Naive thymus-derived CD8-positive, alpha-beta T cell (primary cell): Measurements from ENCODE around the gene RBPJL. TPM values are rescaled to one million over a fixed set of nuclear protein-coding genes. Genes with fewer than 3 reads are reported as not detected.

Experiments
- ATAC-seq, 2 donors: fragments of 150-1000 bp; cut with Tn5 transposase in 1 of 2; sonication (Bioruptor Pico), chemical (Tn5 transposase) in 1 of 2; 1 replicate in 1 of 2; 2 replicates in 1 of 2; pipeline ENCODE4 v1.10.0; 2021; ENCODE audit warnings: mild to moderate bottlenecking in 2 of 2, moderate library complexity in 2 of 2
- POLR2A ChIA-PET: fragments of 350-600 bp; sonication (Branson Sonifier 250); formaldehyde crosslinking; loops from one replicate; lab custom pipeline; 2021; ENCODE audit warnings: antibody characterized with exemption; lab: Charles Lee
- DNase-seq, 10 donors: peaks; one replicate each; pipeline versions ENCODE4 v3.0.0 to v3.0.0-alpha.2; 2020 to 2022
- H3K27ac Mint-ChIP-seq, 10 donors: one replicate each; pipeline ENCODE4 v1.8.0; 2020 to 2022; ENCODE audit warnings: mild to moderate bottlenecking in 10 of 10, mixed read lengths in 10 of 10, moderate library complexity in 4 of 10, inconsistent platforms in 1 of 10
- H3K27me3 Mint-ChIP-seq, 5 donors: one replicate each; pipeline ENCODE4 v1.8.0; 2021 to 2022; ENCODE audit warnings: mixed read lengths in 5 of 5
- H3K36me3 Mint-ChIP-seq, 3 donors: one replicate each; pipeline ENCODE4 v1.8.0; 2020 to 2022; ENCODE audit warnings: mixed read lengths in 3 of 3, mild to moderate bottlenecking in 2 of 3, inconsistent platforms in 1 of 3
- H3K4me1 Mint-ChIP-seq, 4 donors: one replicate each; pipeline ENCODE4 v1.8.0; 2021 to 2022; ENCODE audit warnings: mixed read lengths in 4 of 4
- H3K4me3 Mint-ChIP-seq, 10 donors: one replicate each; pipeline ENCODE4 v1.8.0; 2020 to 2022; ENCODE audit warnings: mild to moderate bottlenecking in 10 of 10, mixed read lengths in 10 of 10, moderate library complexity in 6 of 10, inconsistent platforms in 1 of 10
- H3K9me3 Mint-ChIP-seq, 9 donors: one replicate each; pipeline ENCODE4 v1.8.0; 2020 to 2022; ENCODE audit warnings: mixed read lengths in 9 of 9, mild to moderate bottlenecking in 3 of 9, inconsistent platforms in 1 of 9, moderate library complexity in 1 of 9
- polyA plus RNA-seq, 3 donors: library from polyadenylated mRNA; unstranded; fragments of 300-500 nt; fragmentation: Illumina TruSeq; gene quantifications; one replicate each; pipeline ENCODE4 v1.2.3, GENCODE V29; 2021
- total RNA-seq, 8 experiments: library from RNA in 2 of 8; stranded (reverse) in 2 of 8; gene quantifications; one replicate each; pipeline ENCODE4 v1.2.3 and lab custom pipeline; 2021 to 2026

The RBPJL gene
- total and polyA plus RNA-seq, 5 experiments from 2014 or later, result not detected

GRCh38 chr20:45297786-45298497 lies 8.7 kb upstream of the RBPJL start:
- H3K27ac Mint-ChIP-seq, result no peak overlapping the region
- no peak overlapping the region for H3K4me3 Mint-ChIP-seq
- no peak for ATAC-seq
- POLR2A ChIA-PET, result no interaction called here
- peaks cover 8 to 68% (median 38%) of the 10 kb centered on the region in 5 donors for H3K27me3 Mint-ChIP-seq
- H3K9me3 Mint-ChIP-seq, result no peaks in the 10 kb centered on the region
- no peak for DNase-seq
- H3K36me3 Mint-ChIP-seq, result no peaks in the 10 kb centered on the region
- H3K4me1 Mint-ChIP-seq, result peaks cover 0 to 6% (median 5%) of the 10 kb centered on the region in 4 donors

GRCh38 chr20:45299786-45300185 lies 6.9 kb upstream of the RBPJL start:
- no peak overlapping the region for H3K4me3 Mint-ChIP-seq
- no peaks in the 10 kb centered on the region for H3K4me1 Mint-ChIP-seq
- no peak for ATAC-seq
- POLR2A ChIA-PET, result no interaction called here
- no peaks in the 10 kb centered on the region for H3K9me3 Mint-ChIP-seq
- H3K27ac Mint-ChIP-seq, result no peak overlapping the region
- peaks cover 12 to 74% (median 42%) of the 10 kb centered on the region in 5 donors for H3K27me3 Mint-ChIP-seq
- H3K36me3 Mint-ChIP-seq, result no peaks in the 10 kb centered on the region
- DNase-seq, result no peak

GRCh38 chr20:45300961-45301360 lies 5.7 kb upstream of the RBPJL start:
- Mint-ChIP-seq H3K4me3 (no peak overlapping the region), H3K27me3 (peaks cover 13 to 83% (median 42%) of the 10 kb centered on the region in 5 donors), H3K9me3 (no peaks in the 10 kb centered on the region), H3K36me3 (no peaks in the 10 kb centered on the region), H3K4me1 (no peaks in the 10 kb centered on the region), H3K27ac (no peak overlapping the region)
- DNase-seq, result peak in 2 of 10 donors; percentile 8 to 33
- POLR2A ChIA-PET, result no interaction called here
- peak; percentile 68 to 79 for ATAC-seq

- no peaks in the 10 kb centered on the region for H3K36me3 Mint-ChIP-seq
- peaks cover 9 to 74% (median 41%) of the 10 kb centered on the region in 5 donors for H3K27me3 Mint-ChIP-seq
- ATAC-seq (no peak), DNase-seq (no peak)
- POLR2A ChIA-PET, result no interaction called here
- H3K4me1 Mint-ChIP-seq, result no peaks in the 10 kb centered on the region
- no peak overlapping the region for H3K4me3 Mint-ChIP-seq
- no peaks in the 10 kb centered on the region for H3K9me3 Mint-ChIP-seq
- H3K27ac Mint-ChIP-seq, result no peak overlapping the region
These were observed 4.8 kb upstream of the RBPJL start for GRCh38 chr20:45301824-45302271.

- H3K4me3 Mint-ChIP-seq, result no peak overlapping the region
- ATAC-seq, result no peak
These were observed 2.8 kb upstream of the RBPJL start for GRCh38 chr20:45303586-45304463.

GRCh38 chr20:45304464-45304999 lies 2.1 kb upstream of the RBPJL start:
- DNase-seq (no peak), ATAC-seq (no peak)
- H3K27ac Mint-ChIP-seq, result no peak overlapping the region
- peaks cover 0 to 2% (median 0%) of the 10 kb centered on the region in 4 donors for H3K4me1 Mint-ChIP-seq
- no peaks in the 10 kb centered on the region for H3K9me3 Mint-ChIP-seq
- POLR2A ChIA-PET, result no interaction called here
- no peak overlapping the region for H3K4me3 Mint-ChIP-seq
- H3K27me3 Mint-ChIP-seq, result peaks cover 10 to 71% (median 40%) of the 10 kb centered on the region in 5 donors
- no peaks in the 10 kb centered on the region for H3K36me3 Mint-ChIP-seq

More at GRCh38 chr20:45303586-45304463, 2.8 kb upstream of the RBPJL start:
- DNase-seq, result no peak
- POLR2A ChIA-PET, result no interaction called here
- no peaks in the 10 kb centered on the region for H3K36me3 Mint-ChIP-seq
- H3K27ac Mint-ChIP-seq, result peak overlapping the region in 1 of 10 donors; percentile 32
- H3K27me3 Mint-ChIP-seq, result peaks cover 12 to 71% (median 43%) of the 10 kb centered on the region in 5 donors
- peaks cover 0 to 2% (median 0%) of the 10 kb centered on the region in 4 donors for H3K4me1 Mint-ChIP-seq
- H3K9me3 Mint-ChIP-seq, result no peaks in the 10 kb centered on the region

- Mint-ChIP-seq H3K9me3 (no peaks in the 10 kb centered on the region), H3K4me1 (peaks cover 0 to 2% (median under 1%) of the 10 kb centered on the region in 4 donors), H3K36me3 (no peaks in the 10 kb centered on the region), H3K27me3 (peaks cover 13 to 76% (median 42%) of the 10 kb centered on the region in 5 donors), H3K4me3 (no peak overlapping the region), H3K27ac (no peak overlapping the region)
- DNase-seq (no peak), ATAC-seq (no peak)
- POLR2A ChIA-PET, result no interaction called here
These were observed 1.4 kb upstream of the RBPJL start for GRCh38 chr20:45305262-45305661.

- peaks cover 0 to 2% (median 0%) of the 10 kb centered on the region in 3 donors for H3K36me3 Mint-ChIP-seq
- peaks cover 0 to 14% (median 7%) of the 10 kb centered on the region in 4 donors for H3K4me1 Mint-ChIP-seq
- H3K4me3 Mint-ChIP-seq, result no peak overlapping the region
- no peak overlapping the region for H3K27ac Mint-ChIP-seq
- POLR2A ChIA-PET, result no interaction called here
- ATAC-seq, result no peak
- H3K27me3 Mint-ChIP-seq, result peaks cover 17 to 84% (median 48%) of the 10 kb centered on the region in 5 donors
- no peak for DNase-seq
- H3K9me3 Mint-ChIP-seq, result no peaks in the 10 kb centered on the region
These were observed 518 bp downstream of the RBPJL start for GRCh38 chr20:45307076-45307640.

GRCh38 chr20:45308117-45308778 lies 1.6 kb downstream of the RBPJL start, which contains the start of gene MATN4:
MATN4 (minus strand) TSS chr20:45308299; CDS start chr20:45305582, 2,717 bp downstream.
- POLR2A ChIA-PET, result no interaction called here
- no peaks in the 10 kb centered on the region for H3K9me3 Mint-ChIP-seq
- DNase-seq, result no peak
- peaks cover 0 to 14% (median 7%) of the 10 kb centered on the region in 4 donors for H3K4me1 Mint-ChIP-seq
- H3K4me3 Mint-ChIP-seq, result no peak within 1 kb of the TSS
- H3K27ac Mint-ChIP-seq, result no peak within 1 kb of the TSS
- no peak for ATAC-seq
- peaks cover 0 to 2% (median 0%) of the 10 kb centered on the region in 3 donors for H3K36me3 Mint-ChIP-seq
- H3K27me3 Mint-ChIP-seq, result peaks cover 19 to 84% (median 45%) of the 10 kb centered on the region in 5 donors

GRCh38 chr20:45309075-45309474 lies 2.4 kb downstream of the RBPJL start:
- ATAC-seq (no peak), DNase-seq (no peak)
- H3K36me3 Mint-ChIP-seq, result peaks cover 0 to 2% (median 0%) of the 10 kb centered on the region in 3 donors
- H3K4me3 Mint-ChIP-seq, result no peak overlapping the region
- H3K27me3 Mint-ChIP-seq, result peaks cover 25 to 84% (median 45%) of the 10 kb centered on the region in 5 donors
- peaks cover 0 to 14% (median 7%) of the 10 kb centered on the region in 4 donors for H3K4me1 Mint-ChIP-seq
- no peak overlapping the region for H3K27ac Mint-ChIP-seq
- no peaks in the 10 kb centered on the region for H3K9me3 Mint-ChIP-seq
- POLR2A ChIA-PET, result no interaction called here

- Mint-ChIP-seq H3K36me3 (peaks cover 0 to 2% (median 0%) of the 10 kb centered on the region in 3 donors), H3K9me3 (no peaks in the 10 kb centered on the region), H3K27ac (no peak overlapping the region), H3K27me3 (peaks cover 23 to 92% (median 56%) of the 10 kb centered on the region in 5 donors), H3K4me3 (no peak overlapping the region), H3K4me1 (peaks cover 0 to 20% (median 9%) of the 10 kb centered on the region in 4 donors)
- DNase-seq, result peak in 8 of 10 donors; percentile 19 to 53 (median 42)
- POLR2A ChIA-PET, result no interaction called here
- ATAC-seq, result peak; percentile 72 to 77
These were observed 5.1 kb downstream of the RBPJL start for GRCh38 chr20:45311589-45312211.
